H7 (cell line): Measurements from ENCODE around the gene DCDC2. TPM values are rescaled to one million over a fixed set of nuclear protein-coding genes. Genes with fewer than 3 reads are reported as not detected.
"Not testable (repeated sequence)": the region's sequence is repeated elsewhere in the genome, so short reads cannot be mapped to it uniquely, and the experiment has no call there.

Source experiments
- DNase-seq: peaks from one replicate; pipeline ENCODE4 v3.0.0; 2012
- H3K27me3 ChIP-seq: 2 replicates; pipeline ENCODE4 v1.6.0; 2011; ENCODE audit warnings: mild to moderate bottlenecking, low read length; ENCODE audit not compliant: control insufficient read depth, insufficient read depth
- H3K36me3 ChIP-seq: replicated peaks from 2 replicates; pipeline ENCODE4 v1.5.1; 2011; ENCODE audit warnings: low read length; ENCODE audit not compliant: control insufficient read depth, insufficient read depth
- H3K4me3 ChIP-seq: 2 replicates; pipeline ENCODE4 v1.5.1; 2011; ENCODE audit warnings: low read depth, mild to moderate bottlenecking, control low read depth, low read length, moderate library complexity; ENCODE audit not compliant: insufficient read depth
- total RNA-seq: library from RNA; depleted of rRNA; stranded (reverse); fragments of >200 nt; shearing (Covaris generic); gene quantifications from 2 replicates; pipeline ENCODE4 v1.2.3, GENCODE V29; 2014

DCDC2 gene
- total RNA-seq, 1 experiment from 2014 or later = not detected

- Histone ChIP-seq H3K36me3 (no peaks in the 10 kb centered on the region), H3K27me3 (no peaks in the 10 kb centered on the region), H3K4me3 (no peak overlapping the region)
- DNase-seq = no peak
These were observed 84.6 kb downstream of the DCDC2 start for GRCh38 chr6:24273096-24273870.

- no peak for DNase-seq
- H3K36me3 ChIP-seq = no peaks in the 10 kb centered on the region
- no peak overlapping the region for H3K4me3 ChIP-seq
- no peaks in the 10 kb centered on the region for H3K27me3 ChIP-seq
These were observed 85.3 kb downstream of the DCDC2 start for GRCh38 chr6:24272553-24272952.

DNA sequence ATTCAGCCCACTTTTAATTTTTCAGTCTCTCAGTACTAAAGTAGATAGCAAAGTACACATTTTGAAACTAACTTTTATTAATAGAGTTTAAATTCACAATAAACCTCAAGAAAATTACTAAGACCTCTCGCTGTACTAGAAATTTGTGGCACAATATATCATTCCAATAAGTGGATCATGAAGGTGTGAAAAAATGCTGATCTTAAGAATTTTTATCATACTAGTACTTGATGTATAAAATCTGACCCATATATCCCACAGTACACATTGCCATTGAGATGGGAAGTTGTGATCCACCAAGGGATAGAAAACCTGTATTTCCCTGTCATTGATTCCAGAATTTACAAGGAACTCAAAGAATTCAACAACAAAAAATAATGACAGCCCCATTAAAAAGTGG, 85.7 kb downstream of the DCDC2 start:
- no peak overlapping the region for H3K4me3 ChIP-seq

DNA sequence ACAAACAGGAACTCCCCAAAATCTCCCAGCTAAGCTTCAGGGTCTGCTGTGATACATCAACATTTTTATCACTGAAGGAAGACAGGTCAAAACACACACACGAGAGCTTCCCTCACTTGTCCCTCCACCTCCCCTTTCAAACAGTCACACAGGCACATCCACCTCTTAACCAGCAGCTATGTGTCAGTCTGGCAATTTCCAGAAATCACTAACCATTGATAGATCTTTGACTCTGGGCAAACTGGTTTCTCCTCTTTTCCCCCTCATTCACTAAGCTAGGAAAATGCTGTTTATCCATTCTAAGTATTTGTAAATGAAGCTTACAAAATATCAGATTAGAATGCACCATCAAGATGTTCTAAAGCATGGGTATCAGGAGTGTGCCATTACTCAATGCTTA, 87.8 kb downstream of the DCDC2 start:
- Histone ChIP-seq H3K36me3 (no peaks in the 10 kb centered on the region), H3K27me3 (no peaks in the 10 kb centered on the region), H3K4me3 (no peak overlapping the region)
- no peak for DNase-seq

More for the DNA sequence above, 85.7 kb downstream of the DCDC2 start:
- no peak for DNase-seq
- no peaks in the 10 kb centered on the region for H3K27me3 ChIP-seq
- no peaks in the 10 kb centered on the region for H3K36me3 ChIP-seq

DNA sequence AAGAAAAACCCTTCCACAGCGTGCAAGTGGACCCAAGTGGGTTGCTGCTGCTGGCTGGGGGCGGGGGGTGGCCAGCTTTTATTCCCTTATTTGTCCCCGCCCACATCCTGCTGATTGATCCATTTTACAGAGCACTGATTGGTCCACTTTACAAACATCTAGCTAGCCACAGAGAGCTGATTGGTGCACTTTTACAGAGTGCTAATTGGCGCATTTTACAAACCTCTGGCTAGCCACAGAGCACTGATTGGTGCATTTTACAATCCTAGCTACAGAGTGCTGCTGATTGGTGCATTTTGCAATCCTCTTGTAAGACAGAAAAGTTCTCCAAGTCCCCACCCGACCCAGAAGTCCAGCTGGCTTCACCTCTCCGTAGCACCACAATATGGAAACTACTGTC, 99.6 kb downstream of the DCDC2 start:
- H3K4me3 ChIP-seq, H3K27me3 ChIP-seq, DNase-seq, H3K36me3 ChIP-seq: not testable (repeated sequence)

DNA sequence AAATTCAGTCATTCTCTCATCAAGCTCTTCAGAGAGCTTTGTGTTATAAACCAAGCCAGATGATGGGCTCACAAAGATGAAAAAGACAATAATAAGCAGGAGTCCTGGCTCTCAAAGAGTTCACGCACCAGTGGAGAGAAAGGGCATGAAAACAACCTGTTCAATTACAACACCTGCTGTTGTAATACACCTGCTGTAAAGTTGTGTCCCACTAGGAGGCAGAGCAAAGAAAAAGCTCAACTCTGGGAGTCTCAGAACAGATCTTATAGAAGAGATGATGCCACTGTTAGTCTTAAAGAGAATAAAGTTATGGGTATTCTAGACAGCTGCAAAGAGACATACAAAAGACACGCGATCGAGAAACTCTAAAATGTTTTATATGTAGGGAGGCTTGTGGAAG, 100.6 kb downstream of the DCDC2 start:
- Histone ChIP-seq H3K27me3 (no peaks in the 10 kb centered on the region), H3K4me3 (no peak overlapping the region), H3K36me3 (no peaks in the 10 kb centered on the region)
- peak; percentile 26 for DNase-seq

GRCh38 chr6:24255676-24256075, 102.2 kb downstream of the DCDC2 start:
- Histone ChIP-seq H3K27me3 (no peaks in the 10 kb centered on the region), H3K36me3 (no peaks in the 10 kb centered on the region), H3K4me3 (no peak overlapping the region)
- no peak for DNase-seq

DNA sequence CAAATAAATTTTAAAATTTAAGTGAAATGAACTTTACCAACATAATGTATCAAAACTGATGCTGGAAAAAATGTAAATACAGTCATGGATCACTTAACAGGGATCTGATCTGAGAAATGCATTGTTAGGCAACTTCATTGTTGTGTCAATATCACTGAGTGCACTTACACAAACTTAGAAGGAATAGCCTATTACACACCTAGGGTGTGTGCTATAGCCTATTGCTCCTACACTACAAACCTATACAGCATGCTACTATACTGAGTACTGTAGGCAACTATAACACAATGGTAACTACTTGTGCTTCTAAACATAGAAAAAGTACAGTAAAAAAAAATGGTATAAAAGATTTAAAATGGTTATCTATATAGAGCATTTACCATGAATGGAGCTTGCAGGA, 104.5 kb downstream of the DCDC2 start:
- H3K4me3 ChIP-seq = no peak overlapping the region
- DNase-seq = no peak

GRCh38 chr6:24252280-24252679, 105.6 kb downstream of the DCDC2 start:
- no peaks in the 10 kb centered on the region for H3K36me3 ChIP-seq
- no peak overlapping the region for H3K4me3 ChIP-seq
- H3K27me3 ChIP-seq = no peaks in the 10 kb centered on the region
- DNase-seq = peak; percentile 23

More for the DNA sequence above, 104.5 kb downstream of the DCDC2 start:
- Histone ChIP-seq H3K27me3 (no peaks in the 10 kb centered on the region), H3K36me3 (no peaks in the 10 kb centered on the region)

DNA sequence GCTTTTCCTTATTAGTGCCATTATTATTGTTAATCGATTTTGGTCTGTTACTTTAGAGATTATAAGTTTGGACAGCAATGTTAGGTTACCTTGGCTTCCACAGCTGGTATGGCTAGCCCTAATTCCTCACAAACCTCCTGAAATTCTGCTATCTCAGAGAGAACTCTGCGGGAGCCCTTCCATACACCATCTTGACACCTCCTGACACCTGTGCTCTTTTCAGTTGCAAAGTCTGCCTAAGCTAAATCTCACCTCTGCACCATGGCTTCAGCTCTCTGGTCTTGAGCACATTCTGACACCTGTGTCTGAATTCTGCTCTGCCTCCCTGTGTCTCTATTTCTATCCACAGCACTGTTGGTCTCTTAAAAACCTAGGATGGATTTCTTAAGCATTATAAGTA, 106.5 kb downstream of the DCDC2 start:
- DNase-seq = peak; percentile 28
- H3K36me3 ChIP-seq = no peaks in the 10 kb centered on the region
- no peaks in the 10 kb centered on the region for H3K27me3 ChIP-seq
- H3K4me3 ChIP-seq = no peak overlapping the region

GRCh38 chr6:24249926-24250325, 107.9 kb downstream of the DCDC2 start:
- Histone ChIP-seq H3K4me3 (no peak overlapping the region), H3K36me3 (no peaks in the 10 kb centered on the region), H3K27me3 (no peaks in the 10 kb centered on the region)
- no peak for DNase-seq

GRCh38 chr6:24245275-24245674, 112.6 kb downstream of the DCDC2 start:
- no peak overlapping the region for H3K4me3 ChIP-seq
- H3K36me3 ChIP-seq = no peaks in the 10 kb centered on the region
- DNase-seq = no peak
- no peaks in the 10 kb centered on the region for H3K27me3 ChIP-seq

DNA sequence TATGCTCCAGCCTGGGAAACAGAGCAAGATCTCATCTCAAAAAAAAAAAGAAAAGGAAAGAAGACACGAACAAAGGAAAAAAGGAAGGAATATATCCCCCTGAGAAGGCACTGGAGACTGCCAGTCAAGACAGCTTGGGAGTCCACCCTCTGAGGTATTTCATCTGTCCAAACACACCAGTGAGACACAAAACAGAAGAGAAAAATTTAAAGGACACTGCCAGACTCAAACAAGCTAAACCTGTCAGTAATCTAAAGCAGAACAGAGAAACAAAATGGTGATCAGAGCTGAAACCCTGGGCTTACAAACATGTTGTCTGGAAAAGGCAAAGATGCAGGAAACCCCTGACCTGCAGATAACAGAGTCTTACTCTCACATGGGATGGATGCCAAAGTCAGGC, 114.9 kb downstream of the DCDC2 start:
- Histone ChIP-seq H3K4me3 (no peak overlapping the region), H3K36me3 (no peaks in the 10 kb centered on the region), H3K27me3 (no peaks in the 10 kb centered on the region)
- no peak for DNase-seq

GRCh38 chr6:24241779-24242178, 116.1 kb downstream of the DCDC2 start:
- H3K36me3 ChIP-seq, H3K27me3 ChIP-seq, DNase-seq, H3K4me3 ChIP-seq: not testable (repeated sequence)

DNA sequence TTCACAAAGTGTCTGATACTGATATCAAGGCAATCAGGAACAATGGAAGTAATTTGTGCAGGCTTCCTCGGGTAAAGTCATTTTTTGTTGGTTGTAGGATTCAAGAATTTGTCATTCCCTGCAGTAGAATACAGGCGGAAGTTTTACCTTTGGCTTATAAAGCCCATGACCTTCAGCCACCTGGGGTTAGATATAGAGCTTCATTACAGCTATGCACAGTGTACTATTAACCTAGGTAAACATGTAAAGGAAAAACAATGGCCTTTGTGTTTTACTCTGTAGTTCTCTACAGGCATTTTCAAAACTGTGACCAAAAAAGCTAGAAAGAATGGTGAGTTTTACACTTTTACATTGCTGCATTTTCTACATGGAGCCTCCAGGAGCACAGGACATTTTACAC, 116.9 kb downstream of the DCDC2 start:
- no peak for DNase-seq
- no peaks in the 10 kb centered on the region for H3K36me3 ChIP-seq
- H3K27me3 ChIP-seq = no peaks in the 10 kb centered on the region
- no peak overlapping the region for H3K4me3 ChIP-seq
